Measurements from ENCODE around the gene PHACTR1.

- TF ChIP-seq ZNF138 (CRISPR knock-in tag; conservative IDR thresholded peaks at IDR 0.05) (no peak), CREM (CRISPR knock-in tag; IDR thresholded peaks at IDR 0.05) (no peak), ESRRA (CRISPR knock-in tag; IDR thresholded peaks at IDR 0.05; ENCODE audit: borderline replicate concordance) (no peak), STAT6 (CRISPR knock-in tag; conservative IDR thresholded peaks at IDR 0.05; ENCODE audit: low read depth) (no peak), USF1 (CRISPR knock-in tag; IDR thresholded peaks at IDR 0.05) (no peak)
- TF ChIP-seq, protein P1, sequence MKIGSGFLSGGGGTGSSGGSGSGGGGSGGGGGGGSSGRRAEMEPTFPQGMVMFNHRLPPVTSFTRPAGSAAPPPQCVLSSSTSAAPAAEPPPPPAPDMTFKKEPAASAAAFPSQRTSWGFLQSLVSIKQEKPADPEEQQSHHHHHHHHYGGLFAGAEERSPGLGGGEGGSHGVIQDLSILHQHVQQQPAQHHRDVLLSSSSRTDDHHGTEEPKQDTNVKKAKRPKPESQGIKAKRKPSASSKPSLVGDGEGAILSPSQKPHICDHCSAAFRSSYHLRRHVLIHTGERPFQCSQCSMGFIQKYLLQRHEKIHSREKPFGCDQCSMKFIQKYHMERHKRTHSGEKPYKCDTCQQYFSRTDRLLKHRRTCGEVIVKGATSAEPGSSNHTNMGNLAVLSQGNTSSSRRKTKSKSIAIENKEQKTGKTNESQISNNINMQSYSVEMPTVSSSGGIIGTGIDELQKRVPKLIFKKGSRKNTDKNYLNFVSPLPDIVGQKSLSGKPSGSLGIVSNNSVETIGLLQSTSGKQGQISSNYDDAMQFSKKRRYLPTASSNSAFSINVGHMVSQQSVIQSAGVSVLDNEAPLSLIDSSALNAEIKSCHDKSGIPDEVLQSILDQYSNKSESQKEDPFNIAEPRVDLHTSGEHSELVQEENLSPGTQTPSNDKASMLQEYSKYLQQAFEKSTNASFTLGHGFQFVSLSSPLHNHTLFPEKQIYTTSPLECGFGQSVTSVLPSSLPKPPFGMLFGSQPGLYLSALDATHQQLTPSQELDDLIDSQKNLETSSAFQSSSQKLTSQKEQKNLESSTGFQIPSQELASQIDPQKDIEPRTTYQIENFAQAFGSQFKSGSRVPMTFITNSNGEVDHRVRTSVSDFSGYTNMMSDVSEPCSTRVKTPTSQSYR (CRISPR knock-in tag; IDR thresholded peaks at IDR 0.05) = no peak
- TF ChIP-seq, protein P2, sequence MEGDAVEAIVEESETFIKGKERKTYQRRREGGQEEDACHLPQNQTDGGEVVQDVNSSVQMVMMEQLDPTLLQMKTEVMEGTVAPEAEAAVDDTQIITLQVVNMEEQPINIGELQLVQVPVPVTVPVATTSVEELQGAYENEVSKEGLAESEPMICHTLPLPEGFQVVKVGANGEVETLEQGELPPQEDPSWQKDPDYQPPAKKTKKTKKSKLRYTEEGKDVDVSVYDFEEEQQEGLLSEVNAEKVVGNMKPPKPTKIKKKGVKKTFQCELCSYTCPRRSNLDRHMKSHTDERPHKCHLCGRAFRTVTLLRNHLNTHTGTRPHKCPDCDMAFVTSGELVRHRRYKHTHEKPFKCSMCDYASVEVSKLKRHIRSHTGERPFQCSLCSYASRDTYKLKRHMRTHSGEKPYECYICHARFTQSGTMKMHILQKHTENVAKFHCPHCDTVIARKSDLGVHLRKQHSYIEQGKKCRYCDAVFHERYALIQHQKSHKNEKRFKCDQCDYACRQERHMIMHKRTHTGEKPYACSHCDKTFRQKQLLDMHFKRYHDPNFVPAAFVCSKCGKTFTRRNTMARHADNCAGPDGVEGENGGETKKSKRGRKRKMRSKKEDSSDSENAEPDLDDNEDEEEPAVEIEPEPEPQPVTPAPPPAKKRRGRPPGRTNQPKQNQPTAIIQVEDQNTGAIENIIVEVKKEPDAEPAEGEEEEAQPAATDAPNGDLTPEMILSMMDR (IDR thresholded peaks at IDR 0.05) = no peak
Measured at GRCh38 chr6:12873691-12874090, 157.1 kb downstream of the PHACTR1 start.

Data from WTC11 (cell line).